A172 (cell line): ENCODE measurements around the gene TOPBP1. TPM values are rescaled to one million over a fixed set of nuclear protein-coding genes. Genes with fewer than 3 reads are reported as not detected.
"Not testable (repeated sequence)": the region's sequence is repeated elsewhere in the genome, so short reads cannot be mapped to it uniquely, and the experiment has no call there.

Experiments
- DNase-seq: peaks from one replicate; pipeline ENCODE4 v3.0.0-alpha.2; 2015; ENCODE audit warnings: low spot score
- total RNA-seq: library from RNA; depleted of rRNA; stranded (reverse); fragments of >200 nt; shearing (Covaris generic); gene quantifications from 2 replicates; pipeline ENCODE4 v1.2.3, GENCODE V29; 2014

Gene TOPBP1
- total RNA-seq, 1 experiment from 2014 or later, result 73.0 TPM

GRCh38 chr3:133674290-133674919, 12.7 kb upstream of the TOPBP1 start:
- DNase-seq, result no peak

- DNase-seq, result no peak
These were observed 12.0 kb upstream of the TOPBP1 start for GRCh38 chr3:133673746-133674145.

GRCh38 chr3:133672461-133672860, 10.7 kb upstream of the TOPBP1 start:
- no peak for DNase-seq

- no peak for DNase-seq
These were observed 8.8 kb upstream of the TOPBP1 start for GRCh38 chr3:133670525-133670995.

GRCh38 chr3:133669949-133670524, 8.3 kb upstream of the TOPBP1 start:
- DNase-seq, result no peak

- no peak for DNase-seq
These were observed 5.4 kb upstream of the TOPBP1 start for GRCh38 chr3:133667118-133667517.

DNA sequence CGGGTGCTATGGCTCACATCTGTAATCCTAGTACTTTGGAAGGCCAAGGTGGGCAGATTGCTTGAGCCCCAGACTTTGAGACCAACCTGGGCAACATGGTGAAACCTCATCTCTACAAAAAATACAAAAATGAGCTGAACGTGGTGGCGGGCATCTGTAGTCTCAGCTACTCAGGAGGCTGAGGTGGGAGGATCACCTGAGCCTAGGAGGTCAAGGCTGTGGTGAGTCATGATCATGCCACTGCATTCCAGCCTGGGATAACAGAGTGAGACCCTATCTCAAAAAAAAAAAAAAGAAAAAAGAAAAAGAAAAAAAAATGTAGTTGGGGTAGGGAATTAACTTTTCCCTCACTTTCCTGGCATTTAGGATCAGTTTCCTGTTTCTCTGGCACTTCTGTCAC, 3.4 kb upstream of the TOPBP1 start:
- not testable (repeated sequence) for DNase-seq

GRCh38 chr3:133663569-133664313, 2.0 kb upstream of the TOPBP1 start:
- peak; percentile 59 for DNase-seq

DNA sequence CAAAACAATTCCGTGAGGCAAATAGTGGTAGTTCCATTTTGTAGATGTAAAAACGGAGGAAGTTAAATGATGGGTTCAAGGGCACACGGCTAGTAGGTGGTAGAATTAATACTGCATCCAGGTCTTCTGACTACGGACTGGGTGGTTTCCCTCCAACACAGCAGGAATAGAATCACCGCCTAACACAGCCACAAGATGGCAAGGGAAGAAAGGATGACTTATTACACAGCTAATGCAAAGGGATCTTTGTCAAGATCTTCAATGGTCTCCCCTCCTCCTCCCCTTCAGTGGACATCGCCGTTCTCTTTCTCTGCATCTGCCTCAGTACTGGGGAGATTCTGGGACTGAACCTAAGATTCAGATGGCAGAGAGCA, 524 bp upstream of the TOPBP1 start:
- DNase-seq, result peak; percentile 71

GRCh38 chr3:133659806-133660205, 1.9 kb downstream of the TOPBP1 start:
- DNase-seq, result no peak

- no peak for DNase-seq
These were observed 5.8 kb downstream of the TOPBP1 start for GRCh38 chr3:133655731-133656515.

DNA sequence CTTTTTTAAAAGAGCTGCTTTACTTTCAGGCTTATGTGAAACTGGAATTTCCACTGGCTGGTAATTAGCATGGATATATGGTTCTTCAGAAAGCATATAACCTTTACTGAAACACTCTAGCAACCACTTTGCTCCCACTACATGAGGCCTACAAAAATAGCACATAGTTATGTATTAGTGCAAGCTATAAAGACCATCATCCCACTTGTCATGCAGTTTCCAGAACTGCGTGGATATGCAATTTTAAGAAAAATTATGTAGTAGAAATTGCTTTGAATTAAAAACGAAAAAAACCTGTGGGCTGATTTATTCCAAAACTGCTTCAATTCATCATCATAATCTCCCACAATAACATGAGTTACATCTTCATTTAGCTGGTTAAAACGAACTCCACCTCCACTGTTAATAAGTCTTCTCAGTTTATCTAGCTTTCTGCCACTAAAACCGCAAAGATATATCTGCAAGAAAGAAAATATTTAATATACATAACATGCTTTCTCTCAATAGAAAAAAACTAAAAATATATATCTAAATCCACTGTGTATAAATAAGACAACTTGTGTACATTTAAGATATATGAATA, 12.2 kb downstream of the TOPBP1 start:
- no peak for DNase-seq

GRCh38 chr3:133644768-133645167, 17.0 kb downstream of the TOPBP1 start:
- DNase-seq, result peak; percentile 76

DNA sequence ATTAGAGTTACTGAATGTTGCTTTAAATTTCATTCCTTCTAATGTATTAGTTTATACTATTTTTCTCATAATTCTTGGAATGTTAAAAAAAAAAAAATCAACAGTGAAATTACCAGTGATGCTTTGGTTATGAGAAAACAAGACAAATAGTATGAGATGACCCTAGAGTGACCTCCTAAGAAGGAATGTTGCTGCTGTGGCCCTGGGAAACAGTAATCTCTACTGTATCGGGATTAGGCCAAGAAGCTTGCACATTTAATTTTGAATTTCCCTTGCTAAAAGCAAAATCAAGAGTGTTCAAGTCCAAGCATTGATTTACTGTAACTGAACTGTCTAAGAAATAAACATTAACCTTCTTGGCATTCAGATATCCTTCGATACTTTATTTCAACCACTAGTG, 18.1 kb downstream of the TOPBP1 start:
- no peak for DNase-seq

- DNase-seq, result no peak
These were observed 20.5 kb downstream of the TOPBP1 start for GRCh38 chr3:133641254-133641653.

- DNase-seq, result no peak
These were observed 28.3 kb downstream of the TOPBP1 start for GRCh38 chr3:133633439-133633838.

- no peak for DNase-seq
These were observed 32.6 kb downstream of the TOPBP1 start for GRCh38 chr3:133629146-133629545.

DNA sequence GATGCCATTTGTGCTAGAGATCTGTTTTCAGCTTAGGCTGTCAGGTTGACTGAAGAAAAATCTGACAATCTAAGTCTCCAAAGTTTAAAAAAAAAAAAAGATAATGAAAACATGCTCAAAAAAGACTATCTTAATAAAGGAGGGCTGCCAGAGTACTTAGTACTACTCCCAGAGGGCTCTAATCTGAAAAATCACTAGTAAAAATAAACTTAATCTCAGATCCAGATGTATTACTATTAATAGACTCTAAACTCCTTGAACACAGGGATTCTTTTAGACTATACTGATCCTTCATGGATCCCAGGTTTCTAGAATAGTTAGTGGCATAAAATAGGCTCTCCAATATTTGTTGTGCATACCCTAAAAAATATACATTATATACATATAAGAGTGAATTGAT, 34.0 kb downstream of the TOPBP1 start:
- no peak for DNase-seq

DNA sequence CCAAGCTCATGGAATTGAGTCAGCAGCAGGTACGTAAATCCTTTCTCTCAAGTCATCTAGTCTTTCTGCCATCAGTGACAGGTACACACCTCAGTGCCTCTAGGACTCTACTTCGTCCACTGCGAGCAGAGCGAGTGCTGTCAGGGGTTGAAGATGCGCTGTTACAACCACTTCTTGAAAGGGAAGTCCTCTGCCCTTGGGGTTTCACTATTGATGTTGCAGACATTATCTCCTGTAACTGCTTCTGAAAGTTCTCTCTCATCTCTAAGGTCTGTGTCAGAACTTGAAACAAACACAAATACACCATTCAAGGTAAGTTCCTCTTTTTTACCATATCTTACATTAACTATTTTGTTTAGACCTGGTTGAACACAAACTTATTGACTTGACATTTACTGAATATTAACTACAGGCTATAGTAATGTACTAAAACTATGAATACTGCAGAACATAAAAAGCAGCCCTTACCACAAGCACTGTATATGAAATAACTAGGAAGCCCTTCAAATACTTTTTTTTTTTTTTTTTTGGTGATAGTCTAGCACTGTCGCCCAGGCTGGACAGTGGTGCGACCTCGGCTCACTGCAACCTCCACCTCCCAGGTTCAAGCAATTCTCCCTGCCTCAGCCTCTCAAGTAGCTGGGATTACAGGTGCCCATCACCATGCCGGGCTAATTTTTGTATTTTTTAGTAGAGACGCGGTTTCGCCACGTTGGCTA, 41.5 kb downstream of the TOPBP1 start:
- DNase-seq, result no peak

DNA sequence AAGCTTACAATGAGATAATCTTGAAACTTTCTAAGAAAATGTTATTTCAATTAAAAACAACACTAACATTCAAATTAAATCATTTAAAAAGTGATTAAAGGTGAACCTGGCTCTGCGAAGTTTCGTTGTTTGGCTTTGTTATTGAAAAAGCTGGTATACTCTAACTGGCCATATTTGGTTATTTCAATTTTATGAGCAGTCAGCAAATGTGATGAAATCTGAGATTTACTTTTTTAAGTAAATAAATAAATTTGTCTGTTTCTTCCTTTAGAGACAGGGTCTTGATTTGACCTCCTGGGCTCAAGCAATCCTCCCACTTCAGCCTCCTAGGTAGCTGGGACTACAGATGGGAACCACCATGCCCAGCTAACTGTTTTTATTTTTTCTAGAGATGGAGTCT, 50.2 kb downstream of the TOPBP1 start:
- DNase-seq, result no peak

DNA sequence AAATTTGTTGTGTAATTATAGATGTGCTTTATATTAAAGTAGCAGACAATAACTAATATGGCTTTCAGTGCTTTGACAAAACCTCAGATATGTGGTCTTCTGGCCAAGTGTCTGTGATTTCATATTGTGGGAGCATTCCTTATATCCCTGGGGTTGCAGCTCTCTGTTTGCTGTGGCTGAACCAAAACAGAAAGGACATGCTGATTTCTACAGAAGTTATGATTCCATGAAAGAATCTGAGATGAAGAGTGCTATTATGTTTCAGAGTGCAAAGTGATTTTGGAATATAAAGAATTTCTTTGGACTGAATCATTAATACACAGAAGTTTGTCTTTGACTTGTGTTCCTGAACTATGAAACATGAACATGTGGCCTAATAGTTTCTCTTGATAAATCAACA, 51.7 kb downstream of the TOPBP1 start:
- no peak for DNase-seq
